K562 (cell line): ENCODE results near the gene KSR2. TPM values are rescaled to one million over a fixed set of nuclear protein-coding genes. Genes with fewer than 3 reads are reported as not detected.

Experiments used
- ATAC-seq: fragments of 200-7000 bp; cut with Tn5 transposase; 3 replicates; pipeline ENCODE4 v1.9.1; 2020; ENCODE audit warnings: moderate library complexity
- BruUV-seq: library from RNA; stranded (reverse); fragments of 400-500 nt; replicated peaks from 2 replicates; lab custom pipeline; 2021; lab: Mats Ljungman, UMichigan
- CTCF ChIA-PET: fragments of 300-600 bp; formaldehyde crosslinking; extraction: SDS; loops from one replicate; lab custom pipeline; 2021; ENCODE audit warnings: low intra/inter-chr PET ratio; lab: Yijun Ruan, JAX
- POLR2A ChIA-PET: fragments of 300-600, 350-650 bp; sonication (Branson Sonifier 250); formaldehyde crosslinking; extraction: SDS; loops from one replicate; lab custom pipeline; 2021; ENCODE audit warnings: antibody characterized with exemption, inconsistent platforms; lab: Yijun Ruan, JAX
- DNase-seq, 4 experiments: peaks; one replicate each; pipeline versions ENCODE4 v3.0.0 to v3.0.0-alpha.2; 2011 to 2018; ENCODE audit warnings: low spot score in 3 of 4, mixed read lengths in 3 of 4; ENCODE audit errors: extremely low read depth in 1 of 4
- FAIRE-seq: peaks from 2 replicates; lab custom pipeline; 2011; peaks lifted over from hg19 to GRCh38; lab: Jason Lieb, UNC
- H2AFZ ChIP-seq: 2 replicates; pipeline ENCODE4 v1.6.0; 2011; ENCODE audit warnings: low read depth, low read length, control low read depth, inconsistent platforms
- H3K27ac ChIP-seq: fragments of 200-600 bp; 3 replicates; pipeline ENCODE4 v1.8.0; 2011; ENCODE audit warnings: low read depth, mild to moderate bottlenecking, control low read depth, inconsistent platforms, low read length, moderate library complexity, mixed read lengths; ENCODE audit errors: extremely low read depth
- H3K27me3 ChIP-seq, 2 experiments: fragments of 300-600 bp in 1 of 2; 2 replicates in 1 of 2; 3 replicates in 1 of 2; pipeline versions ENCODE4 v1.6.0 to v1.8.0; 2011; ENCODE audit warnings: inconsistent platforms in 2 of 2, low read length in 2 of 2, mild to moderate bottlenecking in 1 of 2, mixed read lengths in 1 of 2, moderate library complexity in 1 of 2; ENCODE audit not compliant: control insufficient read depth in 2 of 2, insufficient read depth in 2 of 2
- H3K36me3 ChIP-seq: fragments of 300-600 bp; 3 replicates; pipeline ENCODE4 v1.8.0; 2011; ENCODE audit warnings: mild to moderate bottlenecking, low read length, inconsistent platforms; ENCODE audit not compliant: control insufficient read depth, insufficient read depth
- H3K4me1 ChIP-seq, 2 experiments: fragments of 200-600 bp in 1 of 2; replicated peaks in 1 of 2; 2 replicates in 1 of 2; 3 replicates in 1 of 2; pipeline versions ENCODE4 v1.5.1 to v1.8.0; 2011; ENCODE audit warnings: inconsistent platforms in 2 of 2, low read length in 2 of 2, mild to moderate bottlenecking in 1 of 2, mixed read lengths in 1 of 2, moderate library complexity in 1 of 2; ENCODE audit not compliant: control insufficient read depth in 2 of 2, insufficient read depth in 2 of 2
- H3K4me2 ChIP-seq: 2 replicates; pipeline ENCODE4 v1.6.1; 2011; ENCODE audit warnings: low read length, control low read depth, inconsistent platforms, mixed read lengths; ENCODE audit not compliant: insufficient read depth
- H3K4me3 ChIP-seq: fragments of 200-600 bp; sonication (generic), shearing (Covaris generic); 2 replicates; pipeline ENCODE4 v1.5.1; 2016; ENCODE audit warnings: control low read depth, inconsistent platforms
- H3K79me2 ChIP-seq: fragments of 200-600 bp; 3 replicates; pipeline ENCODE4 v1.8.0; 2011; ENCODE audit warnings: low read length, inconsistent platforms; ENCODE audit not compliant: control insufficient read depth, insufficient read depth
- H3K9ac ChIP-seq, 2 experiments: 2 replicates each; pipeline versions ENCODE4 v1.6.0 to v1.6.1; 2011; ENCODE audit warnings: low read depth in 2 of 2, low read length in 2 of 2, control low read depth in 1 of 2, inconsistent platforms in 1 of 2, mild to moderate bottlenecking in 1 of 2, mixed read lengths in 1 of 2; ENCODE audit not compliant: insufficient read depth in 1 of 2
- H3K9me1 ChIP-seq: one replicate; pipeline ENCODE4 v1.6.0; 2011; ENCODE audit warnings: inconsistent platforms, mild to moderate bottlenecking, low read length, moderate library complexity; ENCODE audit not compliant: control insufficient read depth, insufficient read depth
- H3K9me3 ChIP-seq: replicated peaks from 2 replicates; pipeline ENCODE4 v1.5.1; 2011; ENCODE audit warnings: low read depth, low read length, inconsistent platforms; ENCODE audit not compliant: control insufficient read depth, insufficient read depth
- H4K20me1 ChIP-seq: replicated peaks from 2 replicates; pipeline ENCODE4 v1.6.1; 2011; ENCODE audit warnings: low read length, inconsistent platforms, mixed read lengths; ENCODE audit not compliant: control insufficient read depth, insufficient read depth
- FUS ChIP-seq: fragments of 200-400 bp; formaldehyde crosslinking; optimal IDR thresholded peaks from 2 replicates; pipeline ENCODE3; 2017; ENCODE audit warnings: low read depth, low read length
- KLF1 ChIP-seq: fragments of 450-650 bp; IDR thresholded peaks from 2 replicates; pipeline ENCODE4 v1.6.1; 2016; ENCODE audit warnings: missing genetic modification characterization, missing compliant biosample characterization
- NFIC ChIP-seq: fragments of 450-650 bp; IDR thresholded peaks from 2 replicates; pipeline ENCODE4 v1.6.1; 2017; ENCODE audit warnings: mild to moderate bottlenecking, inconsistent platforms
- RBM39 ChIP-seq: fragments of 200-400 bp; formaldehyde crosslinking; optimal IDR thresholded peaks from 2 replicates; pipeline ENCODE3; 2018; ENCODE audit warnings: low read depth, low read length
- ZBTB9 ChIP-seq: fragments of 450-650 bp; formaldehyde crosslinking; IDR thresholded peaks from 2 replicates; pipeline ENCODE4 v1.4.0; 2020; ENCODE audit warnings: mild to moderate bottlenecking, moderate library complexity
- WGBS: fragments of 100-300 bp; shearing (Covaris generic); methylation state at CpG from one replicate; pipeline ENCODE4 v1.1.6; 2016; ENCODE audit warnings: low coverage, mixed read lengths; ENCODE audit not compliant: insufficient coverage; ENCODE audit errors: missing lambda C conversion rate; 5-methylcytosine and 5-hydroxymethylcytosine counted together
- in situ Hi-C: fragments of 300-500 bp; cut with MboI; formaldehyde crosslinking; loops from 4 replicates; pipeline ENCODE4 v1.15.0; 2018; ENCODE audit warnings: inconsistent platforms, mixed read lengths
- intact Hi-C: fragments of 100-400 bp; cut with micrococcal nuclease; formaldehyde crosslinking; loops from 2 replicates; pipeline ENCODE4 v1.14.2; 2022
- polyA plus RNA-seq, 8 experiments: library from polyadenylated mRNA; depleted of rRNA in 4 of 8; stranded (reverse) in 5 of 8; unstranded in 3 of 8; fragments of >200 nt; fragmentation: Nextera tagmentation in 2 of 8; fragmentation: Illumina TruSeq in 1 of 8; extraction: Ambion mirVana in 2 of 8; extraction: Trizol in 1 of 8; gene quantifications; 2 replicates each; pipeline versions ENCODE4 v1.2.1 to v1.2.3, GENCODE V29; 2011 to 2014; ENCODE audit warnings: inconsistent platforms in 1 of 8, missing spikeins in 1 of 8
- total RNA-seq, 7 experiments: library from RNA; depleted of rRNA in 6 of 7; stranded (reverse); fragments of >200 nt in 6 of 7; fragmentation: Illumina TruSeq in 2 of 7; extraction: Trizol in 2 of 7; gene quantifications; 2 replicates each; pipeline versions ENCODE4 v1.2.1 to v1.2.3, GENCODE V29; 2011 to 2021; ENCODE audit warnings: low replicate concordance in 1 of 7
- TF ChIP-seq, protein P1 (sequence below), 2 experiments: fragments of 450-650 bp in 1 of 2; sonication (generic) in 1 of 2; formaldehyde crosslinking in 1 of 2; IDR thresholded peaks; 2 replicates each; pipeline versions ENCODE4 v1.7.1 to v1.9.0; 2016 to 2022; ENCODE audit warnings: inconsistent platforms in 1 of 2, mild to moderate bottlenecking in 1 of 2, missing genetic modification reagents in 1 of 2

The KSR2 gene
- total and polyA plus RNA-seq, 9 of the 15 experiments (the other 6 are each of a cell fraction or from before 2014, with no cell fraction given) = not detected

DNA sequence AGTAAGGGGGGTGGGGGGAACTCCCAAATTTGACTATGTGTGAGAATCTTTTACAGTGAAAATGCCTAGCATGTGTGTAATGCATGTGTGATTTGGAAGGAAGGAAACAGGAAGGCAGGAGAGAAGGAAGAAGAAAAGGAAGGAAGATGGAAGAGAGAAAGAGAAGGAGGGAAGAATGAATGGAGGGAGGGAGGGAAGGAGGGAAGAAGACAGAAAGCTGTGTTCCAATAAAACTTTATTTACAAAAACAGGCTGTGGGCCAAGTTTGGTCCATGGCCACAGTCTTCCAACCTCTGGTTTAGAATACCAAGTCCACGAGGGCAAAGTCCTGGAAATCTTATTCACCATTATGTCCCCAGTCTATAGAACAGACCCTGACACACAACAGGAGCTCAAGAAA, 278.9 kb downstream of the KSR2 start:
- ATAC-seq (no peak), DNase-seq (no peak), FAIRE-seq (no peak)
- H3K36me3 ChIP-seq = no peaks in the 10 kb centered on the region
- no peak overlapping the region for H3K4me3 ChIP-seq
- BruUV-seq = no TSS peak
- TF ChIP-seq, protein P1, sequence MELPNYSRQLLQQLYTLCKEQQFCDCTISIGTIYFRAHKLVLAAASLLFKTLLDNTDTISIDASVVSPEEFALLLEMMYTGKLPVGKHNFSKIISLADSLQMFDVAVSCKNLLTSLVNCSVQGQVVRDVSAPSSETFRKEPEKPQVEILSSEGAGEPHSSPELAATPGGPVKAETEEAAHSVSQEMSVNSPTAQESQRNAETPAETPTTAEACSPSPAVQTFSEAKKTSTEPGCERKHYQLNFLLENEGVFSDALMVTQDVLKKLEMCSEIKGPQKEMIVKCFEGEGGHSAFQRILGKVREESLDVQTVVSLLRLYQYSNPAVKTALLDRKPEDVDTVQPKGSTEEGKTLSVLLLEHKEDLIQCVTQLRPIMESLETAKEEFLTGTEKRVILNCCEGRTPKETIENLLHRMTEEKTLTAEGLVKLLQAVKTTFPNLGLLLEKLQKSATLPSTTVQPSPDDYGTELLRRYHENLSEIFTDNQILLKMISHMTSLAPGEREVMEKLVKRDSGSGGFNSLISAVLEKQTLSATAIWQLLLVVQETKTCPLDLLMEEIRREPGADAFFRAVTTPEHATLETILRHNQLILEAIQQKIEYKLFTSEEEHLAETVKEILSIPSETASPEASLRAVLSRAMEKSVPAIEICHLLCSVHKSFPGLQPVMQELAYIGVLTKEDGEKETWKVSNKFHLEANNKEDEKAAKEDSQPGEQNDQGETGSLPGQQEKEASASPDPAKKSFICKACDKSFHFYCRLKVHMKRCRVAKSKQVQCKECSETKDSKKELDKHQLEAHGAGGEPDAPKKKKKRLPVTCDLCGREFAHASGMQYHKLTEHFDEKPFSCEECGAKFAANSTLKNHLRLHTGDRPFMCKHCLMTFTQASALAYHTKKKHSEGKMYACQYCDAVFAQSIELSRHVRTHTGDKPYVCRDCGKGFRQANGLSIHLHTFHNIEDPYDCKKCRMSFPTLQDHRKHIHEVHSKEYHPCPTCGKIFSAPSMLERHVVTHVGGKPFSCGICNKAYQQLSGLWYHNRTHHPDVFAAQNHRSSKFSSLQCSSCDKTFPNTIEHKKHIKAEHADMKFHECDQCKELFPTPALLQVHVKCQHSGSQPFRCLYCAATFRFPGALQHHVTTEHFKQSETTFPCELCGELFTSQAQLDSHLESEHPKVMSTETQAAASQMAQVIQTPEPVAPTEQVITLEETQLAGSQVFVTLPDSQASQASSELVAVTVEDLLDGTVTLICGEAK (IDR thresholded peaks at IDR 0.05) = peak; percentile 89
- TF ChIP-seq, protein P1 (CRISPR knock-in tag; IDR thresholded peaks at IDR 0.05) = no peak
- TF ChIP-seq KLF1 (tag) (no peak), RBM39 (no peak), NFIC (peak; percentile 43; the same call in 1 of the 2 replicates), FUS (no peak), ZBTB9 (CRISPR knock-in tag) (no peak)
- H3K27ac ChIP-seq = no peak overlapping the region
- intact Hi-C loops (loop anchor here (10.0 kb wide), 1 partner anchor 475 kb away; no protein-coding TSS in a partner anchor), in situ Hi-C loops (no loop called here)
- no peak overlapping the region for H3K4me2 ChIP-seq
- H4K20me1 ChIP-seq = no peaks in the 10 kb centered on the region
- no peaks in the 10 kb centered on the region; a peak in 1 of 5 replicates for H3K4me1 ChIP-seq
- H3K79me2 ChIP-seq = no peaks in the 10 kb centered on the region
- H3K9ac ChIP-seq = no peak overlapping the region
- H3K9me3 ChIP-seq = no peaks in the 10 kb centered on the region
- WGBS = 0% methylated on average over 1 of the region's 1 CpG
- peaks cover 0 to 5% of the 10 kb centered on the region in 2 experiments; a peak in 1 of 5 replicates for H3K27me3 ChIP-seq
- CTCF ChIA-PET = no interaction called here
- H2AFZ ChIP-seq = no peak overlapping the region
- no peaks in the 10 kb centered on the region for H3K9me1 ChIP-seq
- POLR2A ChIA-PET = no interaction called here
